Hepatocyte (in vitro differentiated cells): ENCODE data around the gene SPTBN2.

Experiments
- CTCF ChIP-seq: fragments of 200-600 bp; sonication (generic); IDR thresholded peaks from 2 replicates; pipeline ENCODE4 v1.5.1; 2016; ENCODE audit warnings: antibody characterized with exemption, mild to moderate bottlenecking; ENCODE audit not compliant: poor library complexity
- EZH2 ChIP-seq: fragments of 200-600 bp; sonication (generic); IDR thresholded peaks from 2 replicates; pipeline ENCODE4 v1.6.1; 2016; ENCODE audit warnings: antibody characterized with exemption, mild to moderate bottlenecking, borderline replicate concordance
- EZH2phosphoT487 ChIP-seq: fragments of 200-600 bp; sonication (generic); IDR thresholded peaks from one replicate; pipeline ENCODE4 v1.6.1; 2018; ENCODE audit warnings: antibody characterized with exemption, mild to moderate bottlenecking, low read depth, moderate library complexity; ENCODE audit not compliant: unreplicated experiment, severe bottlenecking

GRCh38 chr11:66700742-66701141 lies 28.3 kb downstream of the SPTBN2 start:
- no peak for TF ChIP-seq CTCF
- TF ChIP-seq EZH2, result no peak
- TF ChIP-seq EZH2phosphoT487, result no peak
